Sigmoid colon (tissue), 4 donors: ENCODE results near the gene NCKAP5.

ENCODE experiments used
- EP300 ChIP-seq, 4 donors: sonication (generic); formaldehyde crosslinking; IDR thresholded peaks; one replicate each; pipeline ENCODE4 v1.6.1; 2017; ENCODE audit warnings: antibody characterized with exemption in 4 of 4
- POLR2A ChIP-seq, 2 donors: fragments of 450-650 bp; IDR thresholded peaks; one replicate each; pipeline ENCODE4 v1.6.1; 2016; ENCODE audit warnings: antibody characterized with exemption in 2 of 2, mild to moderate bottlenecking in 2 of 2, moderate library complexity in 2 of 2
- TF ChIP-seq, protein P1 (sequence below), 4 experiments: fragments of 450-650 bp in 3 of 4; fragments of 200-600 bp in 1 of 4; IDR thresholded peaks; one replicate each; pipeline ENCODE4 v1.5.1; 2016 to 2019; ENCODE audit warnings: antibody characterized with exemption in 4 of 4, mild to moderate bottlenecking in 3 of 4, moderate library complexity in 2 of 4

DNA sequence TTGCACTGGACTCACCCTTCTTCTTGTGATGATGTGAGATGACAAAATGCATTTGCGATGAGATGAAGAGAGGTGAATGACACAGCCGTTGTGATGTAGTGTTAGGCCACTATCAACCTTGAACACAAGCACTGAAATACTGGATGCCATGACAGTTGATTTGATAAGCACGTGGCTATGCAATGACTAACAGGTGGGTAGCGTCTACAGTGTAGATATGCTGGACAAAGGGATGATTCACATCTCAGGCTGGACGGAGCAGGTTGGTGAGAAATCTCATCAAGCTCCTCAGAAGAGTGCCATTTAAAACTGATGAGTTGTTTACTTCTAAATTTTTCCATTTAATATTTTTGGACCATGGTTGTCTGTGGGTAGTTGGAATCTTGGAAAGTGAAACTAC, 522.5 kb downstream of the NCKAP5 start:
- TF ChIP-seq, protein P1, sequence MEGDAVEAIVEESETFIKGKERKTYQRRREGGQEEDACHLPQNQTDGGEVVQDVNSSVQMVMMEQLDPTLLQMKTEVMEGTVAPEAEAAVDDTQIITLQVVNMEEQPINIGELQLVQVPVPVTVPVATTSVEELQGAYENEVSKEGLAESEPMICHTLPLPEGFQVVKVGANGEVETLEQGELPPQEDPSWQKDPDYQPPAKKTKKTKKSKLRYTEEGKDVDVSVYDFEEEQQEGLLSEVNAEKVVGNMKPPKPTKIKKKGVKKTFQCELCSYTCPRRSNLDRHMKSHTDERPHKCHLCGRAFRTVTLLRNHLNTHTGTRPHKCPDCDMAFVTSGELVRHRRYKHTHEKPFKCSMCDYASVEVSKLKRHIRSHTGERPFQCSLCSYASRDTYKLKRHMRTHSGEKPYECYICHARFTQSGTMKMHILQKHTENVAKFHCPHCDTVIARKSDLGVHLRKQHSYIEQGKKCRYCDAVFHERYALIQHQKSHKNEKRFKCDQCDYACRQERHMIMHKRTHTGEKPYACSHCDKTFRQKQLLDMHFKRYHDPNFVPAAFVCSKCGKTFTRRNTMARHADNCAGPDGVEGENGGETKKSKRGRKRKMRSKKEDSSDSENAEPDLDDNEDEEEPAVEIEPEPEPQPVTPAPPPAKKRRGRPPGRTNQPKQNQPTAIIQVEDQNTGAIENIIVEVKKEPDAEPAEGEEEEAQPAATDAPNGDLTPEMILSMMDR (IDR thresholded peaks at IDR 0.05): no peak
- no peak for TF ChIP-seq POLR2A (IDR thresholded peaks at IDR 0.05)
- no peak for TF ChIP-seq EP300 (IDR thresholded peaks at IDR 0.05)
